ENCODE data around the gene C7orf33.

GRCh38 chr7:148541891-148542504 lies 48.6 kb upstream of the C7orf33 start:
- TF ChIP-seq SUZ12 (IDR thresholded peaks at IDR 0.05; ENCODE audit: extremely low read depth, insufficient read depth, insufficient read length) (no peak), ZNF274 (IDR thresholded peaks at IDR 0.05; ENCODE audit: low read depth, low read length) (no peak)
